SH-SY5Y (cell line): ENCODE data around the gene SSMEM1.

ENCODE experiments used
- GATA2 ChIP-seq: IDR thresholded peaks from 2 replicates; pipeline ENCODE4 v1.6.1; 2011; ENCODE audit warnings: mild to moderate bottlenecking, low read depth, low read length
- GATA3 ChIP-seq: IDR thresholded peaks from 2 replicates; pipeline ENCODE4 v1.6.1; 2011; ENCODE audit warnings: low read depth, mild to moderate bottlenecking, low read length, moderate library complexity

GRCh38 chr7:130219871-130220270 lies 12.2 kb downstream of the SSMEM1 start:
- TF ChIP-seq GATA2 (no peak), GATA3 (no peak)
